ENCODE measurements around the gene TLR7.

TLR7 gene

GRCh38 chrX:12891915-12892506 lies 25.1 kb downstream of the TLR7 start:
- FAIRE-seq: no peak

- FAIRE-seq: no peak
Observed at GRCh38 chrX:12892716-12893115, 25.8 kb downstream of the TLR7 start.

DNA sequence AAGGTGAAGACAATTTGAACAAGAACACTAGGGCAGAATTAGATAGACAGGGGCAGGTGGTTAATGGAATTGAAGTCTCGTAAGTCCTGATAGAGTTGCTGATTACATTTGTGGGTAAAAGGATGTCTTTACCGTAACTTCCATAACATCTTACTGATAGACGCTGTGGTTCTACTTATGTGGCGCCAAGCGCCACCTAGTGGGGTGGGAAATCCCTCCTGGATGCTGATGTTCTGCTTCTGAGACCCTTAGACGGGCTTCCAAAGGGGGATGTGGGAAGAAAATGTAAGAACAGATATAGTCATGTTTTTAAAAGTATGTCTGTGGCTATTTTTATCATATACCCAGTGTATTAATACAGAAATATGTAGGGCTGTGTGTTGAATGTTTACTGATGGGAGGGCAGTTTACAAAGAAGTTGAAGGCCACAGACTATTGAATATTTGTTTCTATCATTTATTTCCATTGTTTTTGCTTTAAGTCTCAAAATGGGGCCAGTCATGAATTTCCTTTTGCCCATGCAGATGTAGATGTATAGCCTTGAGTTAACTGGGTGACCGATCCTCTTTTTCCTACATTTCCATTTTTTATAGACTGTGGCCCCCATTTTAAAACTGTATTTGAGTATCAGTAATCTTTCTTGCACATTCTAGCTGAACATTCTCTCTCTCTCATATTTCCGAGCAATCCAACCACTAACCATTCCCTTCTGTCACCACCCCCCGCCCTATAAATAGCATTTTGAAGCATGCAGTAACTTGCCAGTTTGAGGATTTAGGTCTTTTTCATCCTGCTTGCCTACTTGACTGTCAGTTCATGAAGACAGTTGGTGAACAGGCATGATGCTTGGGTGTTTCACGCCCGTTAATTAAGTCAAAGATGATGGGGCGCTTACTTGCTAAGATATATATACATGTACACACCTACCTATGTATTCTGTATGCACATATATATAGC lies 27.5 kb downstream of the TLR7 start:
- no peak for FAIRE-seq

DNA sequence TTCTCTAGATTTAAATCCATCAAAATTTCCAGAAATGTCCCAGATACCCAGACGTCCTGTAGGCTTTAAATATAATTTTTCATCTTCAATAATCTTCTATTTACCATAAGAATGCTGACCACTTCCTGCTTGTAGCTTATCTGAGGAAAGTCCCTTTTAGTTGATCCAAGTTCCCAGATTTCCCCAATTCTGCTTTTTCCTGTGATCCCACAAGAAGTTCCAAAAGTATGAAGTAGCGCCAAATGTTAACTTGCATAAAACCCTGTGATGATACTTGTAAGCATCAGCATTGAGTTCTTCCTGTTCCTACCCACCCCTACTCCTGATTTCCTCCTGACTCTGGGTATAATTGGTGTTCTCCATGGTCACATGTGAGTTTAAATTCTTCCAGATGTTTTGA lies 29.0 kb downstream of the TLR7 start:
- no peak for FAIRE-seq

- FAIRE-seq: no peak
Observed at GRCh38 chrX:12896935-12897334, 30.1 kb downstream of the TLR7 start.

DNA sequence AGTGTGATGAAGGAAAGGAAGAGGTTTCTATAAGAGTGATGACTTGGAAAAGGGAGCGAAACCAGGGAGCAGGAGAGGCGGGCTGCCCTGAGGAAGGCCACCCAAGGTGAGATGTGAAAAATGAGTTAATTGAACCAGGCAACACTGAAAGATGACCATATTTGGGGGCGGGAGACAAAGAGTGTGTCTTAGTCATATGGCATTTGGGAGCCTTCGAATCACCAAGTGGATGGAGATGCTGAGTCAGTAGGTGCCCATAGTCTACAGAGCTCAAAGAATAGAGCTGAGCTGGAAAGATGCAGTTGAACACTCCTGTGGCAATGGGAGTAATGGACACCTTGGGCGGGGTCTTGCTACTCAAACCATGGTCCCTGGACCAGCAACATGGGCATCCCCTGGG lies 31.2 kb downstream of the TLR7 start:
- no peak for FAIRE-seq

GRCh38 chrX:12899506-12899905 lies 32.6 kb downstream of the TLR7 start:
- no peak for FAIRE-seq

GRCh38 chrX:12901486-12901885 lies 34.6 kb downstream of the TLR7 start:
- no peak for FAIRE-seq

GRCh38 chrX:12903646-12904045 lies 36.8 kb downstream of the TLR7 start:
- no peak for FAIRE-seq

DNA sequence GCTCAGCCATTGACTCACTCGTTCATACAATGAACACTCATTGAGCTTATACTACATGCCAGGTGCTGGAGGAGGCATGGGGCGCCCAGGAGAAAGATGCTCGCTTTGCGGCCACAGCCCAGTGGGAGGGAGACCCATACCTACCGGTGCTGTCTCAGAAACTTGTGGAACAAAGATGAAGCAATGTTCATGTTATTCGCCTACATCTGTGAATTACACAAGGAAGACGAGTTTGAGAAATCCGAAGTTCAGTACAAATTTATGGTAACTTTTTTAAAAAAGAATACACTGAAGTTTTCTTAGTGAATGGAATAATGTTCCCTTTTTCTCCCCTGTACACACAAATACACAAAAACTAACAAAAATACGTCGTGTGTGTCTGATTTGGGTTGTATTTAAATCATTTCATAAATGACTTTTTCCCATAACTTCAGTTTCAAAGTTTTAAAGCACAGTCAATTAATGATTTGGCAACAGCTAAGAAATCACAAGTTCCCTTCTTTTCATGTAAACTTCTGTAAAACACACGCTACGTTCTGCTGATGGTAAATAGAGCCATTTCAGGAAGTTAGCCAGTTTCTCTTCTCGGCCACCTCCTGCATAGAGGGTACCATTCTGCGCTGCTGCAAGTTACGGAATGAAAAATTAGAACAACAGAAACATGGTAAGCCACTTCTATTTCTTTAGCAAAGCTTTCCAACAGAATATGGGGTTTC lies 39.3 kb downstream of the TLR7 start, which contains the start of gene TLR8:
TLR8 (plus strand) TSS at position 575 of the 716 bp plus-strand sequence; CDS start at position 662, 87 bp downstream.
- no peak for FAIRE-seq

- no peak for FAIRE-seq
Observed at GRCh38 chrX:12910423-12911121, 43.7 kb downstream of the TLR7 start.

GRCh38 chrX:12911122-12911470 lies 44.2 kb downstream of the TLR7 start:
- FAIRE-seq: no peak

- FAIRE-seq: no peak
Observed at GRCh38 chrX:12912791-12913482, 46.1 kb downstream of the TLR7 start.

- no peak for FAIRE-seq
Observed at GRCh38 chrX:12917753-12918152, 50.9 kb downstream of the TLR7 start.

GRCh38 chrX:12919051-12919450 lies 52.2 kb downstream of the TLR7 start:
- no peak for FAIRE-seq

DNA sequence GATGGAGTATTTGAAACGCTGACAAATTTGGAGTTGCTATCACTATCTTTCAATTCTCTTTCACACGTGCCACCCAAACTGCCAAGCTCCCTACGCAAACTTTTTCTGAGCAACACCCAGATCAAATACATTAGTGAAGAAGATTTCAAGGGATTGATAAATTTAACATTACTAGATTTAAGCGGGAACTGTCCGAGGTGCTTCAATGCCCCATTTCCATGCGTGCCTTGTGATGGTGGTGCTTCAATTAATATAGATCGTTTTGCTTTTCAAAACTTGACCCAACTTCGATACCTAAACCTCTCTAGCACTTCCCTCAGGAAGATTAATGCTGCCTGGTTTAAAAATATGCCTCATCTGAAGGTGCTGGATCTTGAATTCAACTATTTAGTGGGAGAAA lies 52.7 kb downstream of the TLR7 start:
- no peak for FAIRE-seq

GRCh38 chrX:12920990-12921389 lies 54.1 kb downstream of the TLR7 start:
- no peak for FAIRE-seq

DNA sequence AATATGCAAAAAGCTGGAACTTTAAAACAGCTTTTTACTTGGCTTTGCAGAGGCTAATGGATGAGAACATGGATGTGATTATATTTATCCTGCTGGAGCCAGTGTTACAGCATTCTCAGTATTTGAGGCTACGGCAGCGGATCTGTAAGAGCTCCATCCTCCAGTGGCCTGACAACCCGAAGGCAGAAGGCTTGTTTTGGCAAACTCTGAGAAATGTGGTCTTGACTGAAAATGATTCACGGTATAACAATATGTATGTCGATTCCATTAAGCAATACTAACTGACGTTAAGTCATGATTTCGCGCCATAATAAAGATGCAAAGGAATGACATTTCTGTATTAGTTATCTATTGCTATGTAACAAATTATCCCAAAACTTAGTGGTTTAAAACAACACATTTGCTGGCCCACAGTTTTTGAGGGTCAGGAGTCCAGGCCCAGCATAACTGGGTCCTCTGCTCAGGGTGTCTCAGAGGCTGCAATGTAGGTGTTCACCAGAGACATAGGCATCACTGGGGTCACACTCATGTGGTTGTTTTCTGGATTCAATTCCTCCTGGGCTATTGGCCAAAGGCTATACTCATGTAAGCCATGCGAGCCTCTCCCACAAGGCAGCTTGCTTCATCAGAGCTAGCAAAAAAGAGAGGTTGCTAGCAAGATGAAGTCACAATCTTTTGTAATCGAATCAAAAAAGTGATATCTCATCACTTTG lies 55.2 kb downstream of the TLR7 start:
- FAIRE-seq: no peak

DNA sequence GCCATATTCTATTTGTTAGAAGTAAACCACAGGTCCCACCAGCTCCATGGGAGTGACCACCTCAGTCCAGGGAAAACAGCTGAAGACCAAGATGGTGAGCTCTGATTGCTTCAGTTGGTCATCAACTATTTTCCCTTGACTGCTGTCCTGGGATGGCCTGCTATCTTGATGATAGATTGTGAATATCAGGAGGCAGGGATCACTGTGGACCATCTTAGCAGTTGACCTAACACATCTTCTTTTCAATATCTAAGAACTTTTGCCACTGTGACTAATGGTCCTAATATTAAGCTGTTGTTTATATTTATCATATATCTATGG lies 55.7 kb downstream of the TLR7 start:
- FAIRE-seq: no peak

DNA sequence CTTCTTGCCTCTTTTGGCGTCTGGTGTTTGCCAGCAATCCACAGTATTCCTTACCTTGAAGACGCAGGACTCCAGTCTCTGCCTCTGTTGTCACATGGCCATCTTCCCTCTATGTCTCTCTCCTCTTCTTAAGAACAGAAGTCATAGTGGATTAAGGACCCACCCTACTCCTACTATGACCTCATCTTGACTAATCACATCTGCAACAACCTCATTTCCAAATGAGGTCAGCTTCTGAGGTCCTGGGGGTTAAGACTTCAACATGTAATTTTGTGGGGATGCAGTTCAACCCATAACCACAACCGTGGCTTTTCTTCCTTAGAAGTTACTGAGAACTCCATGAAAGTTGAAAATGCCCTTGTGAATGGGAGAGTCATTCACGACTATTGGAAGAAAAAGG lies 62.8 kb downstream of the TLR7 start:
- no peak for FAIRE-seq

DNA sequence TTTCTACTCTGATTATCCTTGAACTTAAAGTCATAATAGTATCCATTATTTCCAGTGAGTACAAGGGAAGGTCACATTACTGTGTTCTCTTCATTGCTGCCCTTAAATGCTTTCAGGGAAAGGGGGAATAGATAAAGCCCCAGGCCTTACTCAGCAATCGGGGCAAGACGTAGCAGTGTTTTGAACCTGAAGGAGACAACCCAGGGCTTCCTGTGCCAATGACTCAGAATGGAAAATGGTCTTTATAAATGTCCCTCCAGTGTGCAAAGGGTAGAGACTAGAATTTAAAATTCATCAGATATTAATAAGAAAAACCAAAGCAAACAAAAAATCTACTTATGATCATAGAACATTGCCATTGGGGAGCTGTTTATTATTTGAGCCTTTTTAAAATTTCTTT lies 63.3 kb downstream of the TLR7 start:
- FAIRE-seq: no peak

- FAIRE-seq: no peak
Observed at GRCh38 chrX:12932244-12932643, 65.4 kb downstream of the TLR7 start.
